Mesenchymal stem cell (in vitro differentiated cells and primary cell): ENCODE measurements around the gene ADAMTS17.

Experiments used
- DNase-seq: peaks from one replicate; pipeline ENCODE4 v3.0.0-alpha.2; 2013
- H2AFZ ChIP-seq: one replicate; pipeline ENCODE4 v1.6.1; 2013; ENCODE audit warnings: low read depth, mild to moderate bottlenecking, control low read depth, inconsistent platforms, low read length, moderate library complexity
- H2AK5ac ChIP-seq: 2 replicates; pipeline ENCODE4 v1.6.1; 2013; ENCODE audit warnings: low read length, moderate library complexity, mild to moderate bottlenecking, inconsistent platforms; ENCODE audit not compliant: severe bottlenecking
- H2BK120ac ChIP-seq: one replicate; pipeline ENCODE4 v1.6.1; 2013; ENCODE audit warnings: low read depth, mild to moderate bottlenecking, inconsistent platforms, low read length, moderate library complexity
- H2BK12ac ChIP-seq, 2 experiments: one replicate each; pipeline ENCODE4 v1.6.1; 2013; ENCODE audit warnings: inconsistent platforms in 2 of 2, low read length in 2 of 2, mild to moderate bottlenecking in 2 of 2, moderate library complexity in 2 of 2, control low read depth in 1 of 2
- H2BK15ac ChIP-seq: one replicate; pipeline ENCODE4 v1.6.1; 2013; ENCODE audit warnings: mild to moderate bottlenecking, low read depth, inconsistent platforms; ENCODE audit not compliant: poor library complexity, severe bottlenecking
- H2BK5ac ChIP-seq: 2 replicates; pipeline ENCODE4 v1.6.1; 2013; ENCODE audit warnings: low read depth, mild to moderate bottlenecking, low read length, control low read depth, inconsistent platforms; ENCODE audit not compliant: poor library complexity, severe bottlenecking
- H3K14ac ChIP-seq, 2 experiments: one replicate each; pipeline ENCODE4 v1.6.1; 2013; ENCODE audit warnings: inconsistent platforms in 2 of 2, low read length in 2 of 2, control low read depth in 1 of 2, mild to moderate bottlenecking in 1 of 2, moderate library complexity in 1 of 2
- H3K18ac ChIP-seq, 2 experiments: one replicate each; pipeline ENCODE4 v1.6.1; 2013; ENCODE audit warnings: inconsistent platforms in 2 of 2, low read length in 2 of 2, control low read depth in 1 of 2, low read depth in 1 of 2, mild to moderate bottlenecking in 1 of 2
- H3K23ac ChIP-seq, 2 experiments: one replicate each; pipeline ENCODE4 v1.6.1; 2013; ENCODE audit warnings: inconsistent platforms in 2 of 2, low read length in 2 of 2, mild to moderate bottlenecking in 2 of 2, moderate library complexity in 2 of 2, control low read depth in 1 of 2
- H3K27ac ChIP-seq: 2 replicates; pipeline ENCODE4 v1.5.1; 2013; ENCODE audit warnings: mild to moderate bottlenecking, moderate library complexity, low read length, control low read depth, inconsistent platforms; ENCODE audit not compliant: poor library complexity, severe bottlenecking
- H3K27me3 ChIP-seq, 2 experiments: 2 replicates each; pipeline versions ENCODE4 v1.6.1 to v1.7.0; 2013; ENCODE audit warnings: low read length in 2 of 2, mild to moderate bottlenecking in 2 of 2, moderate library complexity in 2 of 2, control low read depth in 1 of 2, inconsistent platforms in 1 of 2; ENCODE audit not compliant: control insufficient read depth in 1 of 2, insufficient read depth in 1 of 2
- H3K36me3 ChIP-seq, 2 experiments: 2 replicates each; pipeline versions ENCODE4 v1.6.1 to v1.7.0; 2013; ENCODE audit warnings: low read length in 2 of 2, control low read depth in 1 of 2, inconsistent platforms in 1 of 2, low read depth in 1 of 2, mild to moderate bottlenecking in 1 of 2; ENCODE audit not compliant: insufficient read depth in 2 of 2, control insufficient read depth in 1 of 2
- H3K4ac ChIP-seq, 2 experiments: one replicate each; pipeline ENCODE4 v1.6.1; 2013; ENCODE audit warnings: inconsistent platforms in 2 of 2, low read length in 2 of 2, mild to moderate bottlenecking in 2 of 2, moderate library complexity in 2 of 2, control low read depth in 1 of 2, low read depth in 1 of 2
- H3K4me1 ChIP-seq: 2 replicates; pipeline ENCODE4 v1.6.1; 2013; ENCODE audit warnings: low read depth, low read length, control low read depth; ENCODE audit not compliant: control insufficient read depth, insufficient read depth
- H3K4me2 ChIP-seq: 2 replicates; pipeline ENCODE4 v1.6.1; 2013; ENCODE audit warnings: low read length, mild to moderate bottlenecking, inconsistent platforms; ENCODE audit not compliant: poor library complexity, severe bottlenecking
- H3K4me3 ChIP-seq, 2 experiments: 2 replicates each; pipeline versions ENCODE4 v1.5.1 to v1.7.0; 2013; ENCODE audit warnings: low read length in 2 of 2, mild to moderate bottlenecking in 2 of 2, control low read depth in 1 of 2, low read depth in 1 of 2; ENCODE audit not compliant: insufficient read depth in 1 of 2
- H3K79me1 ChIP-seq: replicated peaks from 2 replicates; pipeline ENCODE4 v1.6.1; 2013; ENCODE audit warnings: mild to moderate bottlenecking, control low read depth, low read length, inconsistent platforms; ENCODE audit not compliant: poor library complexity, severe bottlenecking
- H3K9ac ChIP-seq: 2 replicates; pipeline ENCODE4 v1.7.0; 2013; ENCODE audit warnings: mild to moderate bottlenecking, low read length, moderate library complexity
- H3K9me3 ChIP-seq: 2 replicates; pipeline ENCODE4 v1.7.0; 2013; ENCODE audit warnings: mild to moderate bottlenecking, low read length; ENCODE audit not compliant: control insufficient read depth
- H4K8ac ChIP-seq: one replicate; pipeline ENCODE4 v1.6.1; 2013; ENCODE audit warnings: inconsistent platforms, mild to moderate bottlenecking, low read length, moderate library complexity
- H4K91ac ChIP-seq: one replicate; pipeline ENCODE4 v1.6.1; 2013; ENCODE audit warnings: mild to moderate bottlenecking, low read length, inconsistent platforms
- WGBS: methylation state at CpG from one replicate; pipeline ENCODE4 v1.1.7; 2013; ENCODE audit warnings: mixed read lengths; 5-methylcytosine and 5-hydroxymethylcytosine counted together

ADAMTS17 gene

DNA sequence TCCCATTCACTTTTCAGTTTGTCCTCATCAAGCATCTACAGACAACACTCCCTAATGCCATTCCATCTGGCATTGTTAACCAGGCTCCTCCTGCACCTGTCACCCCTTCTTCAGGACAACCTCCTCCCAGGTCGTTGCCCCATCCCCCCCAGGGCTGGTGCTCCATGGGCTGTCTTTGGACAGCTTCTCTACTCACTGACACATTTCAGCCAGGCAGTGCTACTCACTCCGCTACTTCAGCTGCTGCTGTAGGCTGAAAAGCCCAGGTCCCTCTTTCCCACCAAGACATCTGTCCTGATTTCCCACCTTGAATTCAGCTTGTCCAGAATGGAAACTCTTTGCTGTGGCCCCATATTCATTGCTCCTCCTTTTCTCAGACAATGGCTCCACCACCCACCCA lies 61.9 kb downstream of the ADAMTS17 start:
- Histone ChIP-seq H3K14ac (no peak overlapping the region), H3K4ac (no peak overlapping the region), H3K4me2 (no peak overlapping the region), H2BK5ac (no peak overlapping the region), H4K8ac (no peak overlapping the region), H3K23ac (no peak overlapping the region), H3K27ac (no peak overlapping the region), H4K91ac (no peak overlapping the region), H2BK120ac (no peak overlapping the region), H3K4me1 (no peaks in the 10 kb centered on the region), H2AFZ (no peak overlapping the region), H3K9ac (no peak overlapping the region), H3K18ac (no peak overlapping the region), H2AK5ac (no peak overlapping the region), H2BK15ac (no peak overlapping the region), H3K79me1 (no peaks in the 10 kb centered on the region), H3K9me3 (no peaks in the 10 kb centered on the region), H3K4me3 (no peak overlapping the region), H2BK12ac (no peak overlapping the region), H3K27me3 (peaks cover 0 to 3% of the 10 kb centered on the region in 2 experiments), H3K36me3 (no peaks in the 10 kb centered on the region)
- no peak for DNase-seq
- WGBS: 9% methylated on average over 1 of the region's 2 CpGs

DNA sequence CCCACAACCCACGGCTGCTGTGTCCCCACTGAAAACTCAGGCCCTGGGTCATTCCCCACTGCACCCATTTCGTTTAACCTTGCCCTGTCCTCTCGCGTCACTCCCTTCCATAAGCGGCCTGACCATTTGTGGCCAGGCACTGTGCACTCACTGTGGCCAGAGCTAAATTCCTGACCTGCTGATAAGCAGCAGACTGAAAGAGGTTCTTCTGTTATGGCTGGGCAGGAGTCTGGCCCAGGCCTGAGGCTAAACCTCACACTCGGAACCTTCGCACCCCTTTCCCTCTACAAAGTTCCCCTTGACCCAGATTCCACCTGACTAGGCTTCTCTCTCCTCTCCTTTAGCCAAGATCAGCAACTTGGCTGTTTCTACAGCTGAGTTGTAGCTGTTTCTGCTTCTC lies 62.3 kb downstream of the ADAMTS17 start:
- Histone ChIP-seq H3K36me3 (no peaks in the 10 kb centered on the region), H2BK5ac (no peak overlapping the region), H3K4ac (no peak overlapping the region), H3K14ac (no peak overlapping the region), H2BK15ac (no peak overlapping the region), H3K9me3 (no peaks in the 10 kb centered on the region), H3K23ac (no peak overlapping the region), H2AFZ (no peak overlapping the region), H3K4me3 (no peak overlapping the region), H3K9ac (no peak overlapping the region), H3K27ac (no peak overlapping the region), H2BK12ac (no peak overlapping the region), H3K79me1 (no peaks in the 10 kb centered on the region), H4K91ac (no peak overlapping the region), H3K18ac (no peak overlapping the region), H3K4me2 (no peak overlapping the region), H4K8ac (no peak overlapping the region), H3K4me1 (no peaks in the 10 kb centered on the region), H2AK5ac (no peak overlapping the region), H3K27me3 (peaks cover 0 to 3% of the 10 kb centered on the region in 2 experiments), H2BK120ac (no peak overlapping the region)
- DNase-seq: no peak
- 82% methylated on average over 7 of the region's 7 CpGs for WGBS

DNA sequence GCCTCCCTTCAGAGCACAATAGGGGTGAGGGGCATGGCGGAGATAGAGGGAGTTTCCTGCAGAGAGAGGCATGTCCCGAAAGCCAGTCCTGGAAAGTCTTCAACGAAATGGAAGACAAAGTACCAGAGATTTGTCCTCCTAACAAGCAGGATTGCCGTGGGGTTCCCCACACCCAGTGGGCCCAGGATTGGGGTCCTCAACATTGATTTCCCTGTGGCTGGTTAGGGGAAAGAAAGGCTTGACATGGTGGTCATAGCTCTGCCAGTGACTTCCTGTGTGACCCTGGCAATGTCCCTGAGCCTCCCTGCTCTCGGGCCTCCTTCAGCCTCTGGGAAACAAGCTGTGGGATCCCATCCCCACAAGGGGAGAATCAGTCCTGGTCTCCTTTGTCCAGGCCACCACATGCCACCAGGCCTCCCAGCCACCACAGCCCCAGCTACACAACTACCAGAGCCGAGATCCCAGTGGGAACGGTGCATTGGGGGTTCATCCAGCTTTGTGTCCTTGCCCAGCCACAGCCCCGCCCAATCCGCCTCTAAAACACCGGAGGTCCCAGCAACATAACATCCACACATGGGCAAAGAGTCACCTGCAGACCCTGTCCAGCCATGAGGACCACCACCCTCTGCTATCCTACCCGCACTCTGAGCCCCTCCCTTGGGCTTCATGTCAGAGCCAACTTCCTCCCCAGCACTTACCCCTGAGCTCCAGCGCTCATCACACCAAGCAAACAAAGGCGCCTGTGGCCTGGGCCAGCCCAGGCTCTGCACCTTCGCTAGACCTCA lies 63.0 kb downstream of the ADAMTS17 start:
- Histone ChIP-seq H3K14ac (no peak overlapping the region), H3K4me2 (no peak overlapping the region), H3K4me1 (no peaks in the 10 kb centered on the region), H2BK12ac (no peak overlapping the region), H2BK5ac (no peak overlapping the region), H3K23ac (no peak overlapping the region), H4K8ac (no peak overlapping the region), H3K27me3 (peaks cover 0 to 3% of the 10 kb centered on the region in 2 experiments), H3K79me1 (no peaks in the 10 kb centered on the region), H2BK120ac (no peak overlapping the region), H3K4me3 (no peak overlapping the region), H2AFZ (no peak overlapping the region), H3K27ac (no peak overlapping the region), H4K91ac (no peak overlapping the region), H3K4ac (no peak overlapping the region), H3K9me3 (peaks cover 3% of the 10 kb centered on the region), H2AK5ac (no peak overlapping the region), H3K9ac (no peak overlapping the region), H3K18ac (no peak overlapping the region), H3K36me3 (no peaks in the 10 kb centered on the region), H2BK15ac (no peak overlapping the region)
- no peak for DNase-seq
- WGBS: 75% methylated on average over 14 of the region's 14 CpGs

DNA sequence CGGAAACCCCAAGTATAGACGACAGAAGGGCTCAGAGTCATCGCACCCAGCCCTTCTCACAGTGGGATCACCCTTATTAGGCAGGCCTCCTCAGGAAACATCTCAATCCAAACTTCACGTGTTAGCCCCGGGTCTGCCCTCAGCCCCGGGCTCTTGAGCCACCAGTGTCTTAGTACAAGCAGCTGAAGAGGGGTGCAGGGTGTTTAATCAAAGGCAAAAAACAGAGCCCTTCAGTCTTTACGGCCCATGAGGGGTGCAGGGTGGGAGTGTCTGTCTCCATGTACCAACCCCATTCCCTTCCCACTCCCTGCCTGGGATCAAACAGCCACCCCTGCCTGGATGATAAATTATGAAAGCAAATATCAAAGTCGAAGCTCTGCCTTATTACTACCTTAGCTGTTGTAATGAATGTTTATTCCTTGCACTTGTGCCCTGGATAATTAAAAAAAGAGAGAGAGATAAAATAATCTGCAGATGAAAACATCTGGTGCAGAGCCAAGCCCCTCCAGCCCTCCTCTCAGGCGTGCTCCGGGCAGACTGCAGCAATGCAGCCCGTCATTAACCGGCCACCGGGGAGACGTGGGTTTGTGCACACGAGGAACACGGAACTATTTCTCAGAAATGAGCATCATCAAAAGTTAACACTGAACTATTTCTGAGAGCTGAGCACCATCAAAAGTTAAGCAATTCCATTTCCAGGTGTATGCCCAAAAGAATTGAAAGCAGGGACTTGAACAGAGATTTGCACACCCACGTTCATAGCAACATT lies 64.5 kb downstream of the ADAMTS17 start:
- H3K9ac ChIP-seq: no peak overlapping the region
- no peak overlapping the region for H3K18ac ChIP-seq
- DNase-seq: no peak
- no peak overlapping the region for H2AK5ac ChIP-seq
- H3K4ac ChIP-seq: no peak overlapping the region
- no peak overlapping the region for H4K91ac ChIP-seq
- H2BK12ac ChIP-seq: no peak overlapping the region
- H3K79me1 ChIP-seq: no peaks in the 10 kb centered on the region
- H3K4me3 ChIP-seq: no peak overlapping the region
- H3K23ac ChIP-seq: no peak overlapping the region
- H2BK5ac ChIP-seq: no peak overlapping the region
- no peak overlapping the region for H2BK120ac ChIP-seq
- H3K36me3 ChIP-seq: no peaks in the 10 kb centered on the region
- H3K4me2 ChIP-seq: no peak overlapping the region
- H3K14ac ChIP-seq: no peak overlapping the region
- no peak overlapping the region for H4K8ac ChIP-seq
- 82% methylated on average over 15 of the region's 17 CpGs for WGBS
- H3K4me1 ChIP-seq: no peaks in the 10 kb centered on the region
- peaks cover 0 to 3% of the 10 kb centered on the region in 2 experiments for H3K27me3 ChIP-seq
- H3K9me3 ChIP-seq: peaks cover 18% of the 10 kb centered on the region
- H2BK15ac ChIP-seq: no peak overlapping the region
- no peak overlapping the region for H3K27ac ChIP-seq
- no peak overlapping the region for H2AFZ ChIP-seq
